Epithelial cell of proximal tubule (primary cell): ENCODE data around the gene GIMAP7. TPM values are rescaled to one million over a fixed set of nuclear protein-coding genes. Genes with fewer than 3 reads are reported as not detected.

Experiments
- DNase-seq: peaks from one replicate; pipeline ENCODE4 v3.0.0-alpha.2; 2011; ENCODE audit warnings: low read depth
- H3K4me3 ChIP-seq: 2 replicates; pipeline ENCODE4 v1.5.1; 2011; ENCODE audit warnings: low read depth, mild to moderate bottlenecking, low read length
- CTCF ChIP-seq: conservative IDR thresholded peaks from 2 replicates; pipeline ENCODE4 v1.5.1; 2012; ENCODE audit warnings: low read depth, mild to moderate bottlenecking, low read length
- total RNA-seq: library from RNA; depleted of rRNA; stranded (reverse); fragments of >200 nt; gene quantifications from 2 replicates; pipeline ENCODE4 v1.2.3, GENCODE V29; 2015

Gene GIMAP7
- total RNA-seq, 1 donor from 2014 or later: not detected

GRCh38 chr7:150524018-150524417, 9.3 kb downstream of the GIMAP7 start:
- no peak for DNase-seq
- TF ChIP-seq CTCF: no peak
- H3K4me3 ChIP-seq: no peak overlapping the region

DNA sequence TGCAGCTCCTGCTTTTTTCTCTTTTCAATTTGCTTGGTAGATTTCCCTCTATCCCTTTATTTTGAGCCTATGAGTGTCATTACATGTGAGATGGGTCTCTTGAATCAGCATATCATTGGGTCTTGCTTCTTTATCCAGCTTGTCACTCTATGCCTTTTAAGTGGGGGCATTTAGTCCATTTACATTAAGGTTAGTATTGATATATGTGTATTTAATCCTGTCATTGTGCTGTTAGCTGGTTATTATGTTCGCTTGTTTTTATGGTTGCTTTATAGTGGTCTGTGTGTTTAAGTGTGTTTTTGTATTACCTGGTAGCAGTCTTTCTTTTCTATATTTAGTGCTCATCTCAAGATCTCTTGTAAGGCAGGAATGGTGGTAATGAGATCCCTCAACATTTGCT, 17.0 kb downstream of the GIMAP7 start:
- no peak for DNase-seq
- no peak for TF ChIP-seq CTCF

GRCh38 chr7:150538259-150538658, 23.6 kb downstream of the GIMAP7 start:
- no peak overlapping the region for H3K4me3 ChIP-seq
- no peak for DNase-seq
- TF ChIP-seq CTCF: no peak

More for the DNA sequence above, 17.0 kb downstream of the GIMAP7 start:
- no peak overlapping the region for H3K4me3 ChIP-seq

DNA sequence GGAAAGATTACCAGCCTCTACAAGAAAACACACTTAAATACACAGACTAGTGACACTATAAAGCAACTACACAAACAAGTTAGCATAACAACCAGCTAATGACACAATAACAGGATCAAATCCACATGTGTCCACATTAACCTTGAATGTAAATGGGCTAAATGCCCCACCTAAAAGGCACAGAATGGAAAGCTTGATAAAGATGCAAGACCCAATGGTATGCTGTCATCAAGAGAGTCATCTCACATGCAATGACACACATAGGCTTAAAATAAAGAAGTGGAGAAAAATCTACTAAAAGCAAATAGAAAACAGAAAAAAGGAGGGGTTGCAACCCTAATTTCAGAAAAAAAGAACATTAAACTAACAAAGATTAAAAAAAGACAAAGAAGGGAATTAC, 38.5 kb downstream of the GIMAP7 start:
- no peak for TF ChIP-seq CTCF
- no peak for DNase-seq
- no peak overlapping the region for H3K4me3 ChIP-seq

GRCh38 chr7:150556521-150557138, 42.0 kb downstream of the GIMAP7 start:
- no peak for TF ChIP-seq CTCF
- no peak for DNase-seq
- no peak overlapping the region for H3K4me3 ChIP-seq

DNA sequence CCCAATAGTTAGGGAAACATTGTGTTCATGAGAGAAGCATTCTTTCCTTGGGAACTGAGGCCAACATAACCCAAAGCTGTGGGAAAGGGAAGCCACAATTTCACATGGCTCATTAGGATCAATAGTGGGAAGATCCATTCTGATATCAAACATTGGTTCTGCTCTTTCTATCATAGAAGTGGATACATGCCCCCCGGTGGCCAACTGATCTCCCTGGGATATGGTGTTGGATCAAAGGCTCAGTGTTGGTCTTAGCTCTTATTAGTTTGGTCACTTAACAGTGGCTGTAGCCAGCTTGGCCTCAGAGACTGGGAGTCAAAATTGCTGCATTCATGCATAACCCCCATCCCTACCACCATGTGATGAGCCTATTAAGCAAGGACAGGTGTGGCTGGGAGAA, 45.8 kb downstream of the GIMAP7 start:
- no peak for TF ChIP-seq CTCF
- no peak overlapping the region for H3K4me3 ChIP-seq
- DNase-seq: no peak

- TF ChIP-seq CTCF: no peak
- DNase-seq: no peak
- H3K4me3 ChIP-seq: no peak overlapping the region
Observed at GRCh38 chr7:150562919-150563318, 48.2 kb downstream of the GIMAP7 start.
